BLaER1 (cell line): ENCODE results near the gene COA1.
"Not testable (repeated sequence)": the region's sequence is repeated elsewhere in the genome, so short reads cannot be mapped to it uniquely, and the experiment has no call there.

Source experiments
- H3K27ac ChIP-seq: shearing (Covaris generic); formaldehyde crosslinking; 2 replicates; pipeline ENCODE4 v1.8.1; 2022
- H3K27me3 ChIP-seq: shearing (Covaris generic); formaldehyde crosslinking; 2 replicates; pipeline ENCODE4 v1.8.1; 2022
- H3K36me3 ChIP-seq: shearing (Covaris generic); formaldehyde crosslinking; 2 replicates; pipeline ENCODE4 v1.8.1; 2022
- H3K4me1 ChIP-seq: shearing (Covaris generic); formaldehyde crosslinking; 2 replicates; pipeline ENCODE4 v1.8.1; 2022
- H3K4me2 ChIP-seq: shearing (Covaris generic); formaldehyde crosslinking; 2 replicates; pipeline ENCODE4 v1.8.1; 2022
- H3K4me3 ChIP-seq: shearing (Covaris generic); formaldehyde crosslinking; 2 replicates; pipeline ENCODE4 v1.8.1; 2022
- H3K9ac ChIP-seq: shearing (Covaris generic); formaldehyde crosslinking; 2 replicates; pipeline ENCODE4 v1.8.1; 2022
- H3K9me3 ChIP-seq: shearing (Covaris generic); formaldehyde crosslinking; 2 replicates; pipeline ENCODE4 v1.8.1; 2022
- H4K20me1 ChIP-seq: shearing (Covaris generic); formaldehyde crosslinking; 2 replicates; pipeline ENCODE4 v1.8.1; 2022
- Cebpa-rat ChIP-seq: shearing (Covaris generic); IDR thresholded peaks from 2 replicates; pipeline ENCODE4 v1.8.1; 2022

The COA1 gene

GRCh38 chr7:43729214-43729923, at the start of gene COA1:
COA1 (minus strand) TSS chr7:43729523; CDS start chr7:43648614, 80,909 bp downstream.
- H3K4me1 ChIP-seq: peaks cover 24% of the 10 kb centered on the region
- H3K27ac ChIP-seq: peak within 1 kb of the TSS; percentile 80
- TF ChIP-seq Cebpa-rat: no peak
- H4K20me1 ChIP-seq: peaks cover 23% of the 10 kb centered on the region
- no peaks in the 10 kb centered on the region for H3K36me3 ChIP-seq
- peak within 1 kb of the TSS; percentile 88 for H3K9ac ChIP-seq
- peak within 1 kb of the TSS; percentile 85 for H3K4me3 ChIP-seq
- H3K9me3 ChIP-seq: no peaks in the 10 kb centered on the region
- H3K4me2 ChIP-seq: peak within 1 kb of the TSS; percentile 79
- H3K27me3 ChIP-seq: no peaks in the 10 kb centered on the region

- H3K27me3 ChIP-seq, H4K20me1 ChIP-seq, H3K9me3 ChIP-seq, H3K4me1 ChIP-seq, H3K4me3 ChIP-seq, H3K4me2 ChIP-seq, H3K9ac ChIP-seq, H3K36me3 ChIP-seq, H3K27ac ChIP-seq: not testable (repeated sequence)
These were observed 49.1 kb upstream of the COA1 start for GRCh38 chr7:43778293-43779044.

GRCh38 chr7:43775255-43775654, 45.9 kb upstream of the COA1 start:
- not testable (repeated sequence) for H3K4me2 ChIP-seq, H3K27me3 ChIP-seq, H3K27ac ChIP-seq, H3K4me1 ChIP-seq, H3K36me3 ChIP-seq, H3K9ac ChIP-seq, H4K20me1 ChIP-seq, H3K9me3 ChIP-seq, H3K4me3 ChIP-seq

GRCh38 chr7:43773268-43773667, 43.9 kb upstream of the COA1 start:
- H3K4me1 ChIP-seq, H3K9ac ChIP-seq, H3K4me2 ChIP-seq, H3K36me3 ChIP-seq, H3K9me3 ChIP-seq, H3K27ac ChIP-seq, H3K27me3 ChIP-seq, H3K4me3 ChIP-seq, H4K20me1 ChIP-seq: not testable (repeated sequence)

GRCh38 chr7:43771573-43771972, 42.2 kb upstream of the COA1 start:
- TF ChIP-seq Cebpa-rat: no peak
- no peaks in the 10 kb centered on the region for H3K4me1 ChIP-seq
- H4K20me1 ChIP-seq: no peaks in the 10 kb centered on the region
- no peaks in the 10 kb centered on the region; the same call in 1 of the 2 replicates for H3K9me3 ChIP-seq
- no peak overlapping the region for H3K9ac ChIP-seq
- no peak overlapping the region for H3K4me2 ChIP-seq
- H3K4me3 ChIP-seq: no peak overlapping the region
- no peaks in the 10 kb centered on the region for H3K36me3 ChIP-seq
- no peak overlapping the region for H3K27ac ChIP-seq
- no peaks in the 10 kb centered on the region for H3K27me3 ChIP-seq

GRCh38 chr7:43771128-43771527, 41.8 kb upstream of the COA1 start:
- no peak for TF ChIP-seq Cebpa-rat
- H3K9ac ChIP-seq: no peak overlapping the region
- H3K4me1 ChIP-seq: no peaks in the 10 kb centered on the region

GRCh38 chr7:43769791-43770465, 40.6 kb upstream of the COA1 start:
- Histone ChIP-seq H3K4me1 (no peaks in the 10 kb centered on the region), H3K27ac (no peak overlapping the region), H3K36me3 (no peaks in the 10 kb centered on the region), H3K4me2 (no peak overlapping the region), H3K4me3 (no peak overlapping the region), H3K9ac (no peak overlapping the region), H4K20me1 (no peaks in the 10 kb centered on the region), H3K27me3 (no peaks in the 10 kb centered on the region), H3K9me3 (no peaks in the 10 kb centered on the region; the same call in 1 of the 2 replicates)
- no peak for TF ChIP-seq Cebpa-rat

More at GRCh38 chr7:43771128-43771527, 41.8 kb upstream of the COA1 start:
- Histone ChIP-seq H3K4me2 (no peak overlapping the region), H3K9me3 (no peaks in the 10 kb centered on the region; the same call in 1 of the 2 replicates), H3K27me3 (no peaks in the 10 kb centered on the region), H3K4me3 (no peak overlapping the region), H3K27ac (no peak overlapping the region), H4K20me1 (no peaks in the 10 kb centered on the region), H3K36me3 (no peaks in the 10 kb centered on the region)

GRCh38 chr7:43769281-43769680, 40.0 kb upstream of the COA1 start:
- Histone ChIP-seq H3K4me1 (no peaks in the 10 kb centered on the region), H3K9ac (no peak overlapping the region), H3K9me3 (no peaks in the 10 kb centered on the region), H4K20me1 (no peaks in the 10 kb centered on the region), H3K4me3 (no peak overlapping the region), H3K27me3 (no peaks in the 10 kb centered on the region), H3K36me3 (no peaks in the 10 kb centered on the region), H3K4me2 (no peak overlapping the region), H3K27ac (no peak overlapping the region)
- TF ChIP-seq Cebpa-rat: no peak

GRCh38 chr7:43768887-43769272, 39.6 kb upstream of the COA1 start:
- H4K20me1 ChIP-seq: no peaks in the 10 kb centered on the region

More at GRCh38 chr7:43768887-43769272, 39.6 kb upstream of the COA1 start:
- H3K36me3 ChIP-seq: no peaks in the 10 kb centered on the region
- no peak overlapping the region for H3K4me2 ChIP-seq
- H3K27ac ChIP-seq: no peak overlapping the region
- H3K9ac ChIP-seq: no peak overlapping the region
- H3K4me3 ChIP-seq: no peak overlapping the region
- H3K9me3 ChIP-seq: no peaks in the 10 kb centered on the region
- H3K27me3 ChIP-seq: no peaks in the 10 kb centered on the region
- H3K4me1 ChIP-seq: no peaks in the 10 kb centered on the region
- no peak for TF ChIP-seq Cebpa-rat
